HG03442 (cell line): ENCODE measurements around the gene PITPNM1.

ENCODE experiments used
- ATAC-seq: cut with Tn5 transposase; IDR thresholded peaks from one replicate; pipeline ENCODE4 v1.9.1; 2021; ENCODE audit warnings: mild to moderate bottlenecking, moderate library complexity; ENCODE audit not compliant: unreplicated experiment

The PITPNM1 gene

DNA sequence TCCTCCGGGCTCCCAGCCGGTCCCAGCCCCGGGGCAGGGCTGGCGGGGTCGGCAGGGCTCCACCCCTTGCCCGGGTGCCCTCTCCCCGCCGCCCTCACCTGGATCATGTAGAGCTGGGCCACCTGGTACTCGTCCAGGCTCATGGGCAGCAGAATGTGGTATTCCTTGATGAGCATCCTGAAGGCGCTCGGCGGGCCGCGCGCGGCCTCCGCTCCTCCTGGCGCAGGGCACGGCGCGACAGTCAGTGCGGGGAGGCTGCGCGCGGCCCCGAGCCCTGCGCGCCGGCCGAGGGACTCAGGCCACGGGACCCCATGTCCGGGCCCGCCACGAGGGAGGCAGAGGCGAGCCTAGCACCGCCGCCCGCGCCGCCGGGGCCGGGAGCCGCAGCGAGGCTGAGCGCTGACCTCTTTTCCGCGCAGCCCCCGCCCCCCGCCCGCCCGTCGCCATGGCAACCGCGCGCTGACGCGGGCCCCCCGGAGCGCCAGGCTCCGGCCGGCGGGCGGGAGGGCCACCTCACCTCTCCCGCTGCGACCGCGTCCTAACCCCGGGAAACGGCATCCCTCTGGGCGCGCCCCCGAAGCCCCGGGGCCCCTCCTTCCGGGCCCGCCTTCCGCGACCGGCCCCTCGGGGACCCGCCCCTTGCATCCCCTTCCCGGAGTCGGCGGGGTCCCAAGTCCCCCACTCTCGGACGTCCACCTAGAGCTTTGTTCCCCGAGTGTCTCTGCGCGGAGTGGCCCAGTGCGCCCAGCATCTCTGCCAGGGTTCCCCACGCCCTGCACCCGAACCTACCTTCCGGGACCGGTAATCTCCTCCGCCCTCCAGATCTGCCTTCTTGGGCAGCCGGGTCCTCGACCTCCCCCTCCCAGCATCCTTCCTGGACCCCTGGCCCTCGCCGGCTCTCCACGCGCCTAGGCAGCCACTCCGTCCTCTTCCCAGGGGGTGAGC, 886 bp downstream of the PITPNM1 start:
- ATAC-seq = no peak

GRCh38 chr11:67503119-67504004, 1.8 kb downstream of the PITPNM1 start:
- no peak for ATAC-seq

DNA sequence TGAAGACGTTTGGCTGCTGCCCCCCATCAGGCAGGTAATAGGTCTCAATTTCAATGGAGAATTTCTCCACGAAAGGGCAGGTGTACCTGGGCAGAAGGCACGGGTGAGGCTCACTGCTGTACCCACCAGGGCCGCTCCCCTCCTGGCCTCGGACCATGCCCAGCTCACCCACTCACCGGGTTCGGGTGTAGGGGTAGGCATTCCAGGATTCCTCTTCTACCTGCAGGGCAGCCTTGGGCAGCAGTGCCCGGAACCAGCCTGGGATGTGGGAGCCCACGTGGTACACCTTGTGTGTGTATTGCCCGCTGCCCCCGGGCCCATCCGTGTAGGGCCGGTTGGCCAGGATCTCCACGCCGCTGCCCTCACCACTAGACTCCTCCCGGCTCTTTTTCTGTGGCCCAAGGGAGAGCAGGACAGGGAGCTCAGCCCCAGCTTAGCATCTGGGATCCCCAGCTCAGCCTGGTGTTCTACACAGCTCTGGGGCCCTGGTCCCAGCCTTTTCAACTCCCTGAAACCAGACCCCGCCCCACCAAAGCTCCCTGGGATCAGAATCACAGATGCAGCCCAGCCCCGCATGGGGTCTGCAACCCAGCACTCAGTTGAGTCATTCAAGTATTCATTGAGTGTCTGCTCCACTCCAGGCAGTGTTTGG, 2.7 kb downstream of the PITPNM1 start:
- ATAC-seq = no peak

- ATAC-seq = no peak
These were observed 3.3 kb downstream of the PITPNM1 start for GRCh38 chr11:67501854-67502253.

GRCh38 chr11:67500831-67501715, 4.1 kb downstream of the PITPNM1 start:
- no peak for ATAC-seq

DNA sequence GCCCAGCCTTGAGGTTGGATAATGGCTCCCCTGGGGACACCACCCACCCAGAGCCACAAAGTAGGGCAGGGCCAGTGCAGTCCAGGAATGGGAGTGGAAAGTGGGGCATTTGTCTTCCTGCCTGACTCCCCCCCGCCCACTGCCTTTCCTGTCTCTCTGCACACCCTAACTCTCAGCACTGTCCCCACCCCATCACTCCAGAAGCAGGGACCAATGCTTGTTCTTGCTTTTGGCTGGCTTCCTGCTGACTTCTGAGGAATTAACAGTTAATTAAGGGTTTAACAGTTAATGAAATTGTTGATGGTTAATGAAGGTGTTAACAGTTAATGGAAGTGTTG, 4.7 kb downstream of the PITPNM1 start:
- ATAC-seq = no peak

- no peak for ATAC-seq
These were observed 5.2 kb downstream of the PITPNM1 start for GRCh38 chr11:67499808-67500483.

DNA sequence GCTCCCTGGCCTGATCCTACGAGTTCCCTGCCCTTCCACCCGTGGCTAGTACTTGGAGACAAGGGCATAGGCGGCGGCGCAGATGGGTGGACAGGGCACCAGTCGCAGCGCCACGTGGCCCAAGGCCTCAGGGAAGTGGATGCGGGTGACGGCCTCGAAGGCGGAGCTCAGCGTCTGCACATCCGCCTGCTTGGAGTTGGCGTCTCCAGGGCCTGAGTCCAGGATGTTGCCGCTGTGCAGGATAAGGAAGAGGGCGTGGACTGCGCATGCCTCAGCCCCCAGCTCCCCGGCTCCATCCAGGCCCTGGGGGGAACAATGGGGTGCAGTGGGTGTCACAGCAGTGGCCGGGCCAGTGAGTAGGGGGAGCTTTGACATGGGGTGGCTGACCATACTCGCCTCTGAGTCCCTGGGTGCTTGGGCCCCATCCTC, 6.6 kb downstream of the PITPNM1 start:
- no peak for ATAC-seq

GRCh38 chr11:67497656-67498291, 7.4 kb downstream of the PITPNM1 start:
- no peak for ATAC-seq

- ATAC-seq = no peak
These were observed 9.1 kb downstream of the PITPNM1 start for GRCh38 chr11:67496113-67496512.

- no peak for ATAC-seq
These were observed 9.7 kb downstream of the PITPNM1 start for GRCh38 chr11:67495234-67496005.

DNA sequence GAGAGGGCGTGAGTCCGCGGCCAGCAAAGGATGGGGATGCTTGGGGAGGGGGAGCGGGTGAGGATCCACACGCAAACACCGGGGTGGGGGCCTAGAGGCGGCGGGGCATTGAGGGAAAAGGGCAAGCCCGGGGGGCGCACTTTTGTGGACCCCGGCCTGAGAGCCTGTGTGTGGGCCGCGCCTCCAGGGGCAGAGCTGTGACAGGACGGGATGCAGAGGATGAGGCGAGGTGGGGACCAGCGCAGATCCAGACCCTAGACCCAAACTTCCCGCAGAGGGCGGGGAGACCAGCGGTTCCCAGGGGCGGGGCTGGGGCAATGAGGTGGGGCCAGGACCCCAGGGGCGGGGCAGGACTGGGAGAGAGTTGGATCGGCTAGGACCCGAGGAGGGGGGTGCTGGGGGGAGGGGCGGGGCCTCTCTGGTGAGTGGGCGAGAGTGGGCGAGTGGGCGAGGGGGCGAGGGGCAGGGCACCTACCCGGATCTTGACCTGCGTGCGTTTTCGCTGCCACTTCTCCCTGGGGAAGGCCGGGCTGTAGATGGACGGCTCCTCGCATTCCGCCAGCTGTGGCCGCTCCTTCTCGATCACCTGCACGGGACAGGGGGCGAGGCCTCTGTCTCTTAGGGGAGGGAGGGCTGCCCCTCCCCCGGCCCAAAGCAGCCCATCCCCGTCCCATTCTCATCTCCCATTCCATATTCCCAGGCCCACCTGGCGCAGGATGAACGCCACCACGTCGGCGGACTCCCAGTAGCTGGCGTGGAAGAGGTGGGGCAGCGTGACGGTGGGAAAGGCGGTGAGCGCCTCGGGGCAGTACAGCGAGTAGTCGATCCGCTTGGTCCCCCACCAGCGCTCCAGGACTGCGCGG, 10.6 kb downstream of the PITPNM1 start:
- ATAC-seq = no peak

GRCh38 chr11:67493548-67494370, 11.4 kb downstream of the PITPNM1 start:
- ATAC-seq = no peak

DNA sequence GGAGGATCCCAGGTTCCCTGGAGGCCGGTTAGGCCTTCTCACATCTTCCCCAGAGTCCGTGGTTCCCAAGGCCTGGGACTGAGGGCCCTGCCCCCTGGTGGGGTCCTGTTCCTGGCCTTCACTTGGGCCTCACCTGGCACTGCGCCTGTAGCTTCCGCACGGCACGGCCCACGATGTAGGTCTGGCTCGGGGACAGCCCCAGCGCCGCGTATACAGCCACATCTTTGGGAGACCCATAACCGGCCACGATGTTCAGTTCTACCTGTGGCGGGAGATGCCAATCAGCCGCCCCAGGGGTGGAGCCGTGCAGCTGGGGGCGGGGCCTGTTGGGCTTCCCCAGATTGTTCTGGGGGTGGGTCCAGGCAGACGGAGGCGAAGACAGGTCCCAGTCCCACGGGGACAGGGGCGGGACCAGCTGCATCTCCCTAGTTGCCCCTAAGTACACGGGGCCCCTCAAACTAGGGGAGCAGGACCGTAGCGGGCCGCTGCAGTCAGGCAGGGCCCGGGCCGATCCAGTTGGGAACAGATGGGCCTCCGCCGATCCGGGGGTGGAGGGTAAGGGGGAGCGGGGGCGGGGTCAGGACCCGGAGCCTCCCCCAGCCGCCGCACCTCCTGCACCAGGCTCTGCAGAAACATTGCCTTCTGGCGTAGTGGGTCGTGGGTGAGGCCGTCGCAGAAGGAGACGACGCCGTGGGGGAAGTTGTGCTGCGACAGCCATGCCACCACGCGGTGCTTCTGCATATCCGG, 12.2 kb downstream of the PITPNM1 start:
- ATAC-seq = no peak

DNA sequence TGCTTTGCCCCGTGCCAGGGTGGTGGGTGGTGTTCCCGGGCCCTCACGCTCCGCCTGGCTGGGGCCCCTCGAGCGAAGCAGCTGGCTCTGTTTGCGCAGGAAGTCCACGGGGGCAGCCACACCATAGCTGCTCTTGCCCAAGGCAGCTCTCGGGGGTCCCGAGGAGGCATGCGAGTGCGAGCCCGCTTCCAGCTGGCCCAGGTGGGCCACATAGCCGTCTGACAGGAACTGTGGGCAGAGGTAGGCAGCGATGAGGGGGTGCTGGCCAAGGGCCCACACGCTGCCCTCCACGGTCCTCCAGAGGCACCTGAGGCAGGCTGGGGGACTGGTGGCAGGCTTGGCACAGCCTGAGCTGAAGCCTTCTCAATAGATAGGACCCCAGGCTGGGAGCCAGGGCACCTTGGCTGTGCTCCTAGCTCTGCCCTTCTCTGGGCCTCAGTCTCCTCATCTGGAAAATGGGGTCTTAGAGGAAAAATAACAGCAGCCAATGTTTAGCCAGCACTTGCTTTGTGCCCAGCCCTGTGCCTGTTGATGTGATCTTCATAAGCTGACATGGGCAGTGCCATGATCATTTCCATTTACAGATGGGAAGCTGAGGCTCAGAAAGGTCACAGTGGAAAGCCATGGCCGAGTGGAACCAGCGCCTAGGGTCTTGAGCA, 13.0 kb downstream of the PITPNM1 start:
- ATAC-seq = no peak
